ENCODE data around the gene CATSPERZ. TPM values are rescaled to one million over a fixed set of nuclear protein-coding genes. Genes with fewer than 3 reads are reported as not detected.
A peak's percentile ranks its signal among the peaks of the same experiment; 100 is the strongest.

CATSPERZ gene
- total and polyA plus RNA-seq, 2 of the 8 experiments (the other 6 are each of a cell fraction or from before 2014, with no cell fraction given) = 0.77 TPM; not detected in 1

- H3K9ac ChIP-seq (replicated peaks in 1 of 4; ENCODE audit: extremely low read depth in 1 of 4, low read depth in 3 of 4, low read length in 3 of 4) = no peak overlapping the region
- H2BK5ac ChIP-seq (ENCODE audit: low read depth, low read length) = no peak overlapping the region
- DNase-seq (ENCODE audit: low read depth in 1 of 2, low spot score in 2 of 2) = peak in 1 of 2 experiments; percentile 69
- H3K56ac ChIP-seq (replicated peaks; ENCODE audit: insufficient read length, low read depth, low read length) = no peak overlapping the region
- H3K23me2 ChIP-seq (ENCODE audit: low read depth, low read length) = peaks cover 7% of the 10 kb centered on the region; the same call in 1 of the 2 replicates
- peak overlapping the region; percentile 75 for H4K8ac ChIP-seq (ENCODE audit: extremely low read depth, insufficient read depth, low read length)
- FAIRE-seq = no peak
- H3K18ac ChIP-seq (ENCODE audit: extremely low read depth, low read length) = no peak overlapping the region
- no peak overlapping the region for H4K91ac ChIP-seq (replicated peaks; ENCODE audit: insufficient read length, low read length)
- no peak overlapping the region for H3K4ac ChIP-seq (replicated peaks; ENCODE audit: insufficient read length, low read depth, low read length)
- H3K23ac ChIP-seq (ENCODE audit: insufficient read length) = no peak overlapping the region
- ChIA-PET CTCF (ENCODE audit: partially characterized antibody) (interaction anchor here (0.6 to 1.3 kb wide), 6 partner anchors 44 to 85 kb away, joined by 3 to 4 read pairs (median 4); no protein-coding TSS in a partner anchor), POLR2A (ENCODE audit: partially characterized antibody) (interaction anchor here (0.7 to 1.6 kb wide), 2 partner anchors 10 to 48 kb away, joined by 3 read pairs; partner anchors contain the start of gene PLCB3)
- H2AK5ac ChIP-seq (ENCODE audit: low read depth, low read length) = no peak overlapping the region
- peaks cover 0 to 16% of the 10 kb centered on the region in 2 experiments for H4K20me1 ChIP-seq (replicated peaks in 1 of 2; ENCODE audit: control insufficient read depth in 1 of 2, insufficient read depth in 2 of 2, low read length in 2 of 2)
- H2BK120ac ChIP-seq (replicated peaks; ENCODE audit: low read depth, low read length) = no peak overlapping the region
- no peaks in the 10 kb centered on the region; a peak in 1 of 4 replicates for H3K9me3 ChIP-seq (ENCODE audit: insufficient read depth in 2 of 2, low read depth in 1 of 2, low read length in 1 of 2)
- H2BK12ac ChIP-seq (ENCODE audit: low read depth, low read length) = no peak overlapping the region
- H3K4me3 ChIP-seq (ENCODE audit: extremely low read depth in 1 of 4, insufficient read depth in 2 of 4, low read depth in 3 of 4, low read length in 4 of 4) = peak overlapping the region; percentile 4 to 49 (median 10); a peak in 6 of 8 replicates
- H3K79me2 ChIP-seq (ENCODE audit: control insufficient read depth in 1 of 2, insufficient read depth in 2 of 2, low read length in 2 of 2) = no peaks in the 10 kb centered on the region
- no peak overlapping the region for H2AFZ ChIP-seq (ENCODE audit: low read length)
- no peak overlapping the region for H4K5ac ChIP-seq (ENCODE audit: insufficient read length, low read depth, low read length)
- H3K4me2 ChIP-seq (ENCODE audit: insufficient read depth in 1 of 2, low read depth in 2 of 2, low read length in 2 of 2) = peak overlapping the region; percentile 59 to 66
- 17% methylated on average over 17 of the region's 60 CpGs; no CpG with 5 or more reads in 1 of the 2 experiments for WGBS, 2 experiments (ENCODE audit: extremely low coverage in 1 of 2, insufficient coverage in 1 of 2, insufficient read length in 1 of 2, insufficient replicate concordance in 2 of 2, low coverage in 1 of 2, low lambda C conversion rate in 2 of 2, missing lambda C conversion rate in 1 of 2)
- no peak overlapping the region for H2BK20ac ChIP-seq (ENCODE audit: low read length)
- peaks cover 57 to 83% (median 70%) of the 10 kb centered on the region in 4 experiments for H3K27me3 ChIP-seq (replicated peaks in 1 of 4; ENCODE audit: control insufficient read depth in 3 of 4, extremely low read depth in 1 of 4, insufficient read depth in 3 of 4, low read length in 3 of 4)
- no peak overlapping the region for H3K27ac ChIP-seq (ENCODE audit: low read depth, low read length)
- H3K4me1 ChIP-seq (replicated peaks in 1 of 4; ENCODE audit: control insufficient read depth in 3 of 4, insufficient read depth in 4 of 4, low read length in 3 of 4) = peaks cover 3 to 27% (median 18%) of the 10 kb centered on the region in 4 experiments; a peak in 6 of 7 replicates
- H2BK15ac ChIP-seq (ENCODE audit: low read length) = no peak overlapping the region
- TF ChIP-seq ASH2L (IDR thresholded peaks at IDR 0.05; ENCODE audit: low read length) = no peak
- no peak for TF ChIP-seq SRF (IDR thresholded peaks at IDR 0.05; ENCODE audit: low read depth, low read length)
- TF ChIP-seq SUZ12 (IDR thresholded peaks at IDR 0.05; ENCODE audit: low read length) = peak; percentile 96
- TF ChIP-seq KDM4A (IDR thresholded peaks at IDR 0.05; ENCODE audit: low read depth, low read length, severe bottlenecking) = peak; percentile 29
- no peak for TF ChIP-seq CEBPB (IDR thresholded peaks at IDR 0.05; ENCODE audit: low read depth, low read length)
- TF ChIP-seq EZH2 (IDR thresholded peaks at IDR 0.05; ENCODE audit: low read depth, low read length, severe bottlenecking) = peak; percentile 98
- no peaks in the 10 kb centered on the region for H3K79me1 ChIP-seq (ENCODE audit: low read depth, low read length)
- H3K14ac ChIP-seq (ENCODE audit: insufficient read length) = no peak overlapping the region
- H3K36me3 ChIP-seq (ENCODE audit: control insufficient read depth in 2 of 4, insufficient read depth in 4 of 4, low read length in 3 of 4) = no peaks in the 10 kb centered on the region; a peak in 1 of 8 replicates
These were observed 952 bp upstream of the CATSPERZ start for GRCh38 chr11:64298966-64299846.
